GM12892 (cell line): ENCODE results near the gene SAMD4A.

Source experiments
- POLR2A ChIP-seq: IDR thresholded peaks from 2 replicates; pipeline ENCODE4 v1.6.1; 2011; ENCODE audit warnings: low read depth, low read length, control low read depth
- TAF1 ChIP-seq: IDR thresholded peaks from 2 replicates; pipeline ENCODE4 v1.6.1; 2011; ENCODE audit warnings: low read depth, mild to moderate bottlenecking, control low read depth, low read length, borderline replicate concordance

DNA sequence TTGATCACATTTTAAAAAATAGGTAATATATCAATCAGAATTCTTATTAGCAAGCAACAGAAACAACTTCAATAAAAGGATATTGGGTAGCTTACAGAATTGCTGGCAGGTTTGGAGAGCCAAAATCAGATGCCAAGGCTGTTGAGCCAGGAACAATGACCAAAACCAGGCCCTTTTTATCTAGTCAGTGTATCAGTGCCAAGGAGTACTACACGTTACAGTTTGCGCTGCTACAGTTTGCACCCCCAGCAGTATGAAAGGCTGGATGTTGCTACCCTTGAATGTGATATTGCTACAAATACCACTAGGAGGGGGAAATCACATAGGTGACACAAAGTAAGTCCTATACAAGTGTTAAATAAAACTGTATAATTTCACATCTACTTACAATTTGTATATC, 38.0 kb upstream of the SAMD4A start:
- TF ChIP-seq POLR2A, result no peak
- TF ChIP-seq TAF1, result no peak
